PC-9 (cell line): ENCODE results near the gene ASTN2.

Source experiments
- CTCF ChIP-seq: fragments of 200-600 bp; sonication (generic); conservative IDR thresholded peaks from 2 replicates; pipeline ENCODE4 v1.6.1; 2017; ENCODE audit warnings: mixed run types, antibody characterized with exemption, mild to moderate bottlenecking, moderate library complexity
- EZH2 ChIP-seq: fragments of 200-600 bp; sonication (generic); IDR thresholded peaks from 2 replicates; pipeline ENCODE4 v1.8.0; 2017; ENCODE audit warnings: antibody characterized with exemption, low read depth

DNA sequence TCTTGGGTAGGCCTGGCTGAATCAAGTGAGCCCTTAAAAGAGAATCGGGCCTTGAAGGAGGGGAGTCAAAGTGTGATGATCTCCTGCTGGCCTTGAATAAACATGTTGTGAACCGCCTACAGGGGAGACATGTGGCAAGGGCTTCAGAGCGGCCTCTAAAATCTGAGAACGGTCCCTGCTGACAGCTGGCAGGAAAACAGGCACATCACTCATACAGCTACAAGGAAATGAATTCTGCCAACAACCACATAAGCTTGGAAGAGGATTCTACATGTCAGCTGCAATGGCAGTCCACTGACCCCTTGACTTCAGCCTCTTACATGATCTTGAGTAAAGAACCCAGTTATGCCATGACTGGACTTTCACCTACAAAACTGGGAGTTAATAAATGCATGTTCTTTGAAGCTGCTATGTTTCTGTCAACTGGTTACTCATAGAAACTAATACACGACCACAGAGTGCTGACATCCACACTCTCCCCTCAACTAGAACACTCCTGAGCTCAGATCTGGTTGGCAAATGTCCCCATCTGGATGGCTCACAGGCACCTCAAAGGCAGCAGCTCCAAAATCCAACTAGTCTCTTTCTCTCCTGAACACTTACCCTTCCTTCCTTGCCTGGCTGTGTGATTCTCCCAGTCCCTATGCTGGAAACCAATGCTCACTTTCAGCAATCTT lies 333.1 kb downstream of the ASTN2 start:
- no peak for TF ChIP-seq CTCF
- TF ChIP-seq EZH2: no peak
